8988T (cell line): ENCODE measurements around the gene TEPSIN.

Experiments
- DNase-seq: peaks from one replicate; pipeline ENCODE4 v3.0.0; 2011

The TEPSIN gene

DNA sequence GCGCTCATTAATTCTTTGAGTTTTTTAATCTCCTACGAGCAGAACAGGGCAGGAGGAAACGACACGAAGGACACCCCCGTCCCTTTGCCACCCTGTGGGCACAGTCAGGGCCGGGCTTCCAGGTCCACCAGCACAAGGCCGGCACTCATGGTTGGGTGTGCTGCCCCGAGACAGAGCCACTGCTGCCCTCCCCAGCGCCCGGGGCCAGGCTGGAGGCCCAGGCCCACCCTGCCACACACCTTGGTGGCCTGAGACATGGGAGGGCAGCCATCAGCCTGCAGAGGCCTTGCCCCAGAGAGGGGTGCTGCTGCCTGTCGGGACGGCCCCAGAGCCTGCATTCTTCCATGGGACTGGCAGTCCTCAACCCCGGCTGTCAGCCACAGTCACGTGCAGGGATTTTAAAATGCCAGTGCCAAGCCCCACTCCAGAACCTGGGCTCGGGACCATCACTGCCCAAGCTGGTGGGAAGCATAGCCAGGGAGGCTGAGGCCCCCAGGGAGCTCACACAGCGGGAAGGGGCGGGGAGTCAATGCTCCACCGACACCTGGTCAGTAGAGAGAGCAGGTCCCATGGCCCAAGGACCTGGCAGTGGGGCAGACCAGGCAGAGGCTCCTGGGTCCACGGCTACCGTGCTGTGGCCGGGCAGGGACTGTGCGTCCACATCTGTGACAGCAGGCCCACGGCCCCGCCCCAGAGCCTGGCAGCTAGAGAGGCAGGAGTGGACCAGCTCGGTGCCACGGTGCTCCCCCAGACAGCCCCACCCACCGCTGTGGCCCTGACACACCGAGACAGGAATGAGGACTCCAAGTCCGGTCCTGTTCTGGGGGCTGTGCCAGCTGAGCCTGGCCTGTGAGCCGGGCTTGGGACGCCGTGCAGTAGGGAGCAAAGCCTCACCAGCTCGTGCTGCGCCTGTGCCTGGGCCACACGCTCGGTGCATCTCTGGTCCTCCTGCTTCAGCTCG, 43.6 kb downstream of the TEPSIN start:
- DNase-seq, result no peak

DNA sequence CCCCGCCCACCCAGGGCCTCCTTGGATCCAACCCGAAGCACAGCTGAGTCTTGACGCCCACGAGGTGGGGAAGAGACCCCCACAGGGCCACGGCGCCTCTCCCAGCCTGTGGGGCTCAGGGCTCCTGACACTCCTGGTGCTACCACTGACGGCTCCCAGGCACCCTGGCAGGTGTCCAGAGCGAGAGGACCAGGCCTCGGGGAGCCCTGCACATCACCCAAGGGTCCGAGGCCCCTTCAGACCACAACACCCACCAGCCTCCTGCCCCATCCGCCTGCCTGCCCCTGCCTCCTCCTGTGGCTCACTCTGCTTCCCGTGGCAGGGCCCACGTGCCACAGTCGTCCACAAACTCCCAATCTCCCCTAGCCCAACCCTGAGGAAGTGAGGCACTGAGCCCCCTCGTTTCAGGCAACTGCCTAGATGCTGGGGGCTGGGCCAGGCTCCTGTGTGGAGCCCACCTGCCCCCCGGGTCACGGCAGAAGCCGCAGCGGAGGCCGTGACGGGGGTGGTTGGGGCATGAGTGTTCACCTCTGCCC, 44.6 kb downstream of the TEPSIN start:
- DNase-seq, result no peak

DNA sequence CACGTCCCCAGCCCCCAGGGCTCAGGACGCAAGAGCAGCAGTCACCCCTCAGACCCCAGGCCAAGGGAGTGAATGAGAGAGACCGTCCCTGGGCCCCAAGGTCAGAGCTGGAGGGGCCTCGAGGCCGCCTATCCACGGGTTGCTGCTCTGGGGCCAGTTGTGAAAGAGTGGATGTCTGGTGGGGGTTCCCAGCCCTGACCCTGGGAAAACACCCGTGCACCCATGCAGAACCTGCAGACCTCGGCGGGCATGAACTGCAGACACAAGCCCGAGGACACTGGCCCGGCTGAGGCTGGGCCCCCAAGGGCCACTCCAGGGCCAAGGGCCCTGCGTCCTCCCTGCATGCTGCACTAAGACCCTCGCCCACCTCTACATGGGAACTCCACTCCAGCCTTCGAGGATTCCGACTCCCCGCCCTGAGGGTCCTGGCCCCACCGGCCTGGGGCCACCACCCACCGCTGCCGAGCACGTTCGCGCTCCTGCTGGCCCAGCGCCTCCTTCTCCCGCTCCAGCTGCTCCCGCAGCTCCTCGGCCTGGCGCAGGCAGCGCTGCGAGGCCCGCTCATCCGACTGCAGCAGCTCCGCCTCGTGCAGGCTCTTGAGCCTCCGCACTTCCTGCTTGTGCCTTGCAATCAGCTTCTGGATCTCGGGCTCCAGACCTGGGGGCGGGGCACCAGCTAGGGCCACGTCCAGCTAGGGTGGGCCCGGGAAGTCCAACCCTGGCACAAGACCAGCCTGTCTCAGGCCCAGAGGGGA, 45.2 kb downstream of the TEPSIN start:
- no peak for DNase-seq

DNA sequence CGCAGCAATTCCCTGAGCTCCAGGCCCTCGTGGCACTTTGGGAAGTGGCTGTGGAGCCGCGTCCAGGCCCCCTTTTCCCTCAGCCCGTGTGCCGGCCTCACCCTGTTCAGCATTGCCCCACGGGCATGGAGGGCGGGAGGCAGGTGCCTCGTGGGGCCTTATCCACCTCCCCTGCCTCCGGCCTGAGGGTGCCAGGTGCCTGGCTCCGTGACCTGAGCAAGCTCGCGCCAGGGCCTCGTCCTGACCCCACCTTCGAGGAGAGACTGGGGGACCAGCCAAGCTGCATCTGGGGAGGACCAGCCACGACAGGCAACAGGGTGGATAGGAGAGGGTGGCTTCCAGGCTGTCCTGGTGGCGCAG, 45.8 kb downstream of the TEPSIN start:
- DNase-seq, result no peak

DNA sequence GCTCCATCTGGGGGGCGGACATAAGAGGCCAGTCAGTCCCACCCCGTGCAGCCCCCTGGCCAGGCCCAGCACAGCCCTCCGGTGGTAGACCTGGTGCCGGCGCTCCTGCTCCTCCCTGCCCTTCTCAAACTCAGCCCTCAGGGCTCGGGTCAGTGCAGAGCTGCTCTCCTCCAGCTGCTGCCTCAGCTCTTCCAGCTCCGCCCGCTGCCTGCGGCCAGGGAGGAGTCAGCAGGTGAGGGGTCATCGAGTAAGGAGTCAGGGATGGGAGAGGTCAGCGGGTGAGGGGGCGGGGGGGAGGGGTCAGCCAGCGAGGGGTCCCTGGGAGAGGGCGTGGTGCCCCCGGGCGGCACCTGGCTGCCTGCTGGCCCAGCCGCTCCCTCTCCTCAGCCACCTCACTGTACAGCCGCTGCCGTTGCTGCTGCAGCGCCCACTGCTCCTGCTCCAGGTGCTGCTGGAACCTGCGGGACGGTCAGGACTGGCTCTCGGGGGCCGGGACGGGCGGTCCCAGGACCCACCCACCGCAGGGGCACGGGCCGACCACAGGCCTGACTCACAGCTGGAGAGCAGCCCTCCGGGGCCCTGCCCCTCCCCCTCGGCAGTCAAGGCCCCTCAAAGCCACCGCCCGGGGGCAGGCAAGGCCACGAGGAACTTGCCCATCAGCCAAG, 46.3 kb downstream of the TEPSIN start:
- no peak for DNase-seq

DNA sequence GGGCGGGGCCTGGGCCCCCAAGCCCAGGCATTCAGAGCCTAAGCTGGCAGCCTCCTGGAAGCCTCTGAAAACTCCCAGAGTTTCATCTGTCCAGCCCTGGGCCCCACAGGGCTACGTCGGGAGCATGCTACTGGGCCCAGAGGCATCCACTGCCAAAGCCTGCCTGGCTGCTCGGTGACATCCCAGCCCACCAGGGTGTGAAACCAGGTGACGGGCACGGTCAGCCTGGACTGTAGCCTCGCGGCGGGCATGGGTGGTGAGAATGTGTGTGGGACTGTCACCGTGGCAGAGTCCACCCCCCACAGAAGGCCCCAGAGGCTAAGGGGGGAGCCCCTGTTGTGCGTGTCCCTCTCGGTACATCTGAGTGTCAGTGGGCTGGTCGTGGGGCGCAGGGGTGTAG, 47.2 kb downstream of the TEPSIN start:
- no peak for DNase-seq

DNA sequence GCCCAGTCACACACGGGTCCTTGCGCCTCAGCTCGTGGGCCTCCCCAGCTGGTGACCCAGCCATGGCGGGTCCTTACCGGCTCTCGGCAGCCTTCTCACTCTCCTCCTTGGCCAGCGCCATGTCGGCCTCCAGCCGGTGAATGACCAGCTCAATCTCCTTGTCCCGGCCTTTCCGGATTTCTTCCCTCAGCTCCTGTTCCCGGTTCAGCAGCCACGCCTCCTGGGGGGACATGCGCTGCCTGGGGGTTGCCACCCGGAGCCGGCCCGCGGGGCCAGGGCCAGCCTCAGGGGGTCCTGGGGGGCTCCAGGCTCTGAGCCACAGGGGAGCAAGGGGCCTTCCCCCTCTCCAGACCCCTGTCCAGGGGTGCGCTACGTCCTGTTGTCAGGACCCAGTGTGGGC, 47.7 kb downstream of the TEPSIN start:
- DNase-seq, result no peak

DNA sequence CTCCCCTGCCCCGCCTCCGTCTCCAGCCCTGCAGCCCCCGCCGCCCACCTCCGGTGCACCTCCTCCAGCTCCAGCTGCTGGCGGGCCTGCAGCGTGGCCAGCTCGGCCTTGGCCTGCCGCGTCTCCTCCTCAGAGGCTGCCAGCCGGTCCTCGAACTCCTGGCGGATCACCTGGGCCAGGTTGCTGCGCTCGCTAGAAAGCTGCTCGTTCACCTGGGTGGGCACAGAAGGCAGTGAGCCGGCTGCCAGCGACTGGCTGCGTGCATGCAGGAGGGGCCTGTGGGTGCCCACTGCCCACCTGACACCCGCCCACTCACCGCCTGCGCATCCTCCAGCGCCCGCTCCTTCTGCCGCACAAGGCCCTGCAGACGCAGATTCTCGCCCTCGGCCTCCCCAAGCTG, 48.3 kb downstream of the TEPSIN start:
- DNase-seq, result no peak

DNA sequence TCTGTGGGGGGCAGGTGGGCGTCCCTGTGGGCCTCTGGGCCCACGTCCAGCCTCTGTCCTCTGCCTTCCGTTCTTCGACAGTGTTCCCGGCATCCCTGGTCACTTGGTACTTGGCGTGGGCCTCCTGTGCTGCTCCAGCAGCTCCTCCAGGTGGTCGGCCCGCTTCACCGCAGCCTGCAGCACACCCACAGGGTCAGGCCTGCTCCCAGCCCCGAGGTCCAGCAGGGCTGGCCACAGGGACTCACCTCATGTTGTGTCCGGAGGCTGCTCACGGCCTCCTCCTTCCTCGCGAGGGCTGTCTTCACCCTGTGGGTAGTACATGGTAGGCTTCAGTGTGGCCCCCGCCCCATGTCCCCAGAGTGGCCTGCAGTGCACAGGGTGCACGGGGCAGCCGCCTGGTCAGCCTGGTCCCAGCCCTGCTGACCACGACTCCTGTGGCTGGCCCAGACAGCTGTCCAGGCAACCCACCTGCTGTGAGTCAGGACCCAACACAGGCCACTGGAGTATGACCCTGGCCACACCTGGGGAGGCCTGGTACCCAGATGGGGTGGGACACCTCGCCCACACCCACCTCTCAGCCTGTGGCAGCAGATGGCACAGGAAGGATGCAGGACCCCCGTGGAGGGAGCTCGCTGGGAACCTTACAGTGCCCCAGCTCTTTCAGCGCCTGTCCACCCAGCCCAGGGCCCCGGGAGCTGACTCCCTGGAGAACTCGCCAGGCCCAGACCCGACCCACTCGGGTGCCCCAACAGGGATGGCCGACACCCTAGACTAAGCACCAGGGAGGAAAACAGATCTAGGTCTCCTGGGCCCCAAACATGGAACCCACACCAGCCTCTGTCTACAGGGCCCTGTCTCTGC, 49.0 kb downstream of the TEPSIN start:
- DNase-seq, result peak; percentile 81

DNA sequence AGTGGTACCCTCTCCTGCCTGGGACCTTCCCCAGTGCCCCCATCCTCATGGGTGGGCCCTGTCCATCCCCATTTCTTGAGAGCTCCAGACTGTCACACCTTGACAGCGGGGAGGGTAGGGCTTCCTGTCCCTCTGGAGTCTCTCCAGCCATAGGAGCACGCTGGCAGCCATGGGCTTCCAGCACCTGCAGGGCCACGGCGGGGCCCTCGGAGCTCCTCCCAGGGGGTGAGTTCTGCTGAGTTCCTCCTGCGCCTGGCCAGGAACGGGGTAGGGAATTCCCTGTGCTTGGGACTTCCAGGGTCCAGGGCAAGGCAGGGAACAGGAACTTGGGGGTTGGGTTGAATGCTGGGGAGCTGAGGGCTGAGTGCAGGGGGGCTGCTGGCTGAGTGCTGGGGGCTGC, 49.8 kb downstream of the TEPSIN start:
- no peak for DNase-seq

DNA sequence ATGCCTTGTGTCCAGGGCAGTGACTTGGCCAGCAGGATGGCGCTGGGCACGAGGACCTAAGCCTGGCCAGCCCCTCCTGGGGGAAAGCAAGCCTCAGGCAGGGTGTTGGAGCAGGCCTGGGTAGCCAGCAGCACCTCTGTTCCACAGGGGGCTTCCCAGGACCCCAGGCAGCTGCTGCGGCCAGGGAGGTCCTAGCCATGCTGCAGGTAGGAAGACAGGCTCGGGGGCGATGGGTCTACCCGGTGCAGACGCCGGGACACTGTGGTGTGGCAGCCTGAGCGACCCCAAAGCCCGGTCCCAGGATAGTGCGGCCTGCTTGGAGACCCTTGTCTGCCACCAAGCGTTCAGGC, 50.4 kb downstream of the TEPSIN start:
- DNase-seq, result no peak

DNA sequence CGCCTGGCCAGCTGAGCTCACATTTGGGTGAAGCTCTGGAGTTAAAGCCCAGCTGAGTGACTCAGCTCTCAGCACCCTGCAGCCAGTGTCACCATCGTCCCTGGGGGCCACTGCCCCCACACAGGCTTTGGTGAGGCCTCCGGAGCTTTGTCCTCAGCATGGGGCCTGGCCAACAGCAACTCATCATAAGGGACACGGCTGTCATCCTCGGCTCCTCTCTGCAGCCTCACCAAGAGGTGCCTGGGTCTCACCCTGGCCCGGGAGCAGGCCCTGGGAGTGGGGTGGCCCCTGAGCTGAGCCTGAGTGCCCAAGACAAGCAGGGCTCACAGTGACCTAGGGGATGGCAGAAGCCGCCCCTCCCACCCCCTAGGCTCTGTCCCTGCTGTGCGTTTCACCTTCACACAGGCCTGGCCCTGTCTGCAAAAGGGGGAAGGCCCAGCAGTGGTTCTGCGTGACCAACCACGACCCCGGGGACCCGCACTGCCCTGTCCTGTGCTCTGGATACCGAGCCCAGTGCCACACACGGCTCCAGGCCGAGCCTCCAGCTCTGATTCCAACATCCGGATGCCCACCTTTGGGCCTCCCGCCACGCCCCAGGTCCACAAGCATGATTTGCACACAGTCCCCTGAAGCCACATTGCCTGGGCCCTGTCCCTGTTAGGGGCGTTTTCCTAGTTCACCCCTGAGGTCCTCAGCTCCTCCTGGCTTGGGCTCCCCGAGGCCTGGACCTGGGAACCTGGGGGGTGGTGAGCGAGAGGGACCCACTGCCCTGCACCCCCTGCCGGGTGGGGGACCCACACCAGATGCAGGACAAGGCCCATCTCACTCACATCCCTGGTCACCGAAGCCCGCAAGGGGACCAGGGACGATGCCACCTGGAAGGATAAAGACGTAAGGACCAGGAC, 51.0 kb downstream of the TEPSIN start:
- DNase-seq, result no peak

DNA sequence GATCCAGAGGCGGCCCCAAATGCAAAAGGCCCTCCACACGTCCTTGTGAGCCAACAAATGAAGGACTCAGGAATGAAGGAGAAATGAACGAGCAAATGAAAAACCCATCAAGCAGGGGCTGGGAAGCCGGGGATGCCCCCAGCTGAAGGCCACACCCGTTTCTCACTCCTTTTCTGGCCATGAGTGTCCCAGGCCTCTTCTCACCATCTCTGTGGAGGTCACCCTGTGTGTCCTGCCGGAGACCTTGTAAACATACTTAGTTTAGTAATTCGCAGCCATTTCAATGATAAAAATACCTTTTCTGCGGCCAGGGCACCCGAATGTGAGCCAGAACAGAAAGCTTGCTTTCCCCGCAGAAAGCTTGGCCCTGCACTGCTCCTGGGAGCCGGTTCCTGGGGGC, 51.7 kb downstream of the TEPSIN start:
- DNase-seq, result no peak

DNA sequence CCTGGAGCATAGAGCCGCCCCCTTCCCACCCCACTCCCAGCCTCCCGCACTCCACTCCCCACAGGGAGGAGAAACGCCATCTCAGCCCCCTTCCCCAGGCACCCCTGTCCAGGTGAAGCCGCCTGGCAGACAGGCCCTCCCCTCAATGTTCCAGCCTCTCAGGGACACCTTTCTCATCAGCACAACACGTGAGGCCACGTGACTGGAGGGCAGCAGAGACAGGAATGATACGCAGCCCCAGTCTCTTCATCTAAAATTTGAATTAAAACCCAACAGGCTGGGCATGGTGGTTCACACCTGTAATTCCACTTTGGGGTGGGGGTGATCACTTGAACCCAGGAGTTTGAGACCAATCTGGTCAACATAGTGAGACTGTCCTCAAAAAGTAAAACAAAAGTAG, 52.7 kb downstream of the TEPSIN start:
- DNase-seq, result no peak

DNA sequence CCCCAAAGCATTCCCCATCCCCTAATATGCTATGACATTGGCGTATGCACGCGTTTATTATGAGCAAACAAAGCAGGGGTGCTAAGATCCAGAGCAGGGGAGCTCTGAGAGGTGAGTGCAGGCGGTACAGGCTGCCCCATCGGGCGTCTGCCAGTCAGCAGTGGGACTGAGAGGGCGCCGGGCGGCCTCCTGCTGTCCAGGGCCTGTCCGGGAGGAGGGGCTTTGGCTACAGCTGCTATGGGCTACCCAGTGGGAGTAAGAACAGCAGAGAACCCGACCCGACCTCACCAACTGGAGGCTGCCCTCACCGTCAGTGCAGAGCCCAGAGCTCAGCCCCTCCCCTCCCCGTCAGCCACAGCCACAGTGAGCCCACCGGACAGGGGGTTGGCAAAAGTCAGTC, 54.3 kb downstream of the TEPSIN start:
- no peak for DNase-seq

DNA sequence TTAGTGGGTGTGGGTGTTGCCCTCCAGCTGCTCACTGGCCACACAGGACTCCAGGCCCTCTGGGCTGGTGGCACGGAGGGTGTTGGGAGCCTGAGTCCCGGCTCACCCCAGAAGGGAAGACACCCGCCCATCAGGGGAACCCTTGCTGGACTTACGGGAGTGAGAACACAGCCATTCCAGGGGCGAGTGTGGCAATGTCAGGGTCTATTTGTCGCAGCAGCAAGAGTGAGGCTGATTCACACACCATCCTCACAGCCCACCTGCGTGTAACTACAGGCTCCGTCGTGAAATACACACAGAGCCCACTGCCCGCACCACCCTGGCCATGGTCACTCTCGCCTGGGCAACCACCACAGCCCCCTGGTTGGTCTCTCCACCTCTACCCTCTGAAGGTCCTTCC, 55.0 kb downstream of the TEPSIN start:
- no peak for DNase-seq

DNA sequence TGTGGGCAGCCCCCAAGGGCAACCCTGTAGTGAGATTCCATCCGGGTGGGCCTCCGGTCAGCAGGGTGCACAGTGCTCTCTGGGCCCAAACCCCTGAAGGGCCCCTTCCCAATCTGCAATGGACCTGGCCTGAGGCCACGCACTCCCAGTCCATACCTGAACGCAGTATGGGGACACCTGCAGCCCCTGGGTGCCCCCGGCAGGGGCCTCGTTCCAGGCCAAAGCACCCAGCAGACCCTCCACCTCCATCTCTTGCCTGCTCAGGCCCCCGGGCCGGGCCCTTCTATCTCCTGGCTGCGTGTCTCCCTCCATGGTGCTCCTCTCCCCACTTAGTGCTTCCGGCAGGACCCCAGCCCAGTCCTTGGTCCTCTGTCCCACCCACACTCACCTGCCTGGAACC, 55.5 kb downstream of the TEPSIN start:
- no peak for DNase-seq

DNA sequence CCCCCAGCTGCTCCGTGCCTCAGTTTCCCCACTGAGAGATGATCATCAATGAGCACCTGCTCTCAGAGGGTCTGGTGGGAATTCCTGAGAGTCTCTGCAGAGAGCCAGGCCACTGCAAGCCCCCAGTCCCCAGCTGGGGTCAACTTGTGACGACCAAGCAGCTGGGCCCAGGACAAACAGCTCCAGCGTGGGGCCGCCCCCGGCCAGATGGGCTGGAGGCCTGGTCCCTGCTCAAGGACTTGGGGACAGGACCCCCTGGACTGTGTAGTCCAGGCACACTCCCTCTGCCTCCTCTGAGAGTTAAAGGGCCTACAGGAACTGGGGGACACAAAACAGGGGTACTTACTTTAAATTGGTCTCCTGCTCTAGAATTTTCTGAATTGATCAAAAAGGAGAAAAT, 56.3 kb downstream of the TEPSIN start:
- no peak for DNase-seq

DNA sequence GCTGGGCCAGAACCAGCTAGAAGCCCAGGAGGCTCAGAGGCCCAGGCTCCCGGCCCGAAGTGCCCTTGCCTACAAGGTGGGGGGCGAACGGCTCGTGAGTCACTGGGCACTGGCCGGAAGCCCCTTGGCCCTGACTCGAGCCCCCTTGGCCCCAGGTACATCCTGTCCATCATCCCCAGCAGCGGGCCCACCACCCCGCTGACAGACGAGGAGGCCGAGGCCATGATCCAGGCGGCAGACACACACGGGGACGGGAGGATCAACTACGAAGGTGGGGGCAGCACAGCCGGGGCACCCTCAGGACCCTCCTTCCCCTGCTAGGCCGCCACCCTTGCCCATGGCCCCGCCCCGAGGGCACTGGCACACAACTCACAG, 57.1 kb downstream of the TEPSIN start:
- no peak for DNase-seq

DNA sequence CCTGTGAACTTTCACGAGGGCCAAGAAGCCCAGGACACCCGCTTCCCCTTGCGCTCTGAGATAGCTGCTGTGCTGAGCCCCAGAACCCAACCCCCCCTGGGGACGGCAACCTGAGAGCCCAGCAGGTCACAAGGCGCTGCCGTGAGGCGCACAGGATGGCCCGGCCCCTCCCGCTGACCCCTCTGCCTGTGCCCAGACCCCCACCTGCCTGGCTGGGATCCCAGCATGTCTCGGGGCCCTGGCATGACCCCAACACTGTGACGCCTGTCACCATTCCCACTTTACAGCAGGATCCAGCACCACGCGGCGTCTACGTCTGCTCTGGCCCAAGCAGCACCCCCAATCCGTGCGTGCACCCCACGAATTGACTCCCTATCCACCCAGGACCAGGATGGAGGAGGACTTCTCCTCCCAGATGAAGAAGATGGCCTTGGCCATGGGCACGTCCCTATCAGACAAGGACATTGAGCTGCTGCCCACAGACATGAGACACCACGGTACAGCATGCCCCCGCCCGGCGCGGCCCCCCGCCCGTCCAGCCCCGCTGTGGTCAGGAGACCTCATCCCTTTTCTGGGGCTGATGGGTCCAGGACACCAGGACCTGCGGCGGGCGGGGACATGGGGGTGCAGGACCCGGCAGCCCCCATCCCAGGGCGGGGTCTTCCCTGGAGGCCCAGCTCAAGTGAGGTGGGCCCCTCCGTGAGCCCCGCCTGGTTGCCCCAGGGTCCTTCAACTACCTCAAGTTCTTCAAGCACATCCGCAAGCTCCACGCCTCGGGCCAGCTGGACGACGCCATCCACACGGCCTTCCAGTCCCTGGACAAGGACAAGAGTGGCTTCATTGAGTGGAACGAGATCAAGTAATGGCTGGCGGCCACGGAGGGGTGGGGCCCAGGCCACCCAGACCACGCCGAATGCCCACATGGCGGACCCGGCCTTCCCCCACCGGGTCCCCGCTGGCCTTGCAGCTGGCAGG, 57.7 kb downstream of the TEPSIN start:
- DNase-seq, result no peak
